Measurements from ENCODE around the gene STRIP1. TPM values are rescaled to one million over a fixed set of nuclear protein-coding genes. Genes with fewer than 3 reads are reported as not detected.

Gene STRIP1
- total and polyA plus RNA-seq, 12 donors = 22.3 to 47.9 (median 30.2) TPM

- TF ChIP-seq, protein P1, sequence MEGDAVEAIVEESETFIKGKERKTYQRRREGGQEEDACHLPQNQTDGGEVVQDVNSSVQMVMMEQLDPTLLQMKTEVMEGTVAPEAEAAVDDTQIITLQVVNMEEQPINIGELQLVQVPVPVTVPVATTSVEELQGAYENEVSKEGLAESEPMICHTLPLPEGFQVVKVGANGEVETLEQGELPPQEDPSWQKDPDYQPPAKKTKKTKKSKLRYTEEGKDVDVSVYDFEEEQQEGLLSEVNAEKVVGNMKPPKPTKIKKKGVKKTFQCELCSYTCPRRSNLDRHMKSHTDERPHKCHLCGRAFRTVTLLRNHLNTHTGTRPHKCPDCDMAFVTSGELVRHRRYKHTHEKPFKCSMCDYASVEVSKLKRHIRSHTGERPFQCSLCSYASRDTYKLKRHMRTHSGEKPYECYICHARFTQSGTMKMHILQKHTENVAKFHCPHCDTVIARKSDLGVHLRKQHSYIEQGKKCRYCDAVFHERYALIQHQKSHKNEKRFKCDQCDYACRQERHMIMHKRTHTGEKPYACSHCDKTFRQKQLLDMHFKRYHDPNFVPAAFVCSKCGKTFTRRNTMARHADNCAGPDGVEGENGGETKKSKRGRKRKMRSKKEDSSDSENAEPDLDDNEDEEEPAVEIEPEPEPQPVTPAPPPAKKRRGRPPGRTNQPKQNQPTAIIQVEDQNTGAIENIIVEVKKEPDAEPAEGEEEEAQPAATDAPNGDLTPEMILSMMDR (IDR thresholded peaks at IDR 0.05) = no peak
- TF ChIP-seq POLR2A (IDR thresholded peaks at IDR 0.05) = no peak
- H3K36me3 ChIP-seq (replicated peaks in 1 of 2) = peaks cover 0 to 80% of the 10 kb centered on the region in 2 donors
Measured at GRCh38 chr1:110040548-110040947, 6.1 kb downstream of the STRIP1 start.

DNA sequence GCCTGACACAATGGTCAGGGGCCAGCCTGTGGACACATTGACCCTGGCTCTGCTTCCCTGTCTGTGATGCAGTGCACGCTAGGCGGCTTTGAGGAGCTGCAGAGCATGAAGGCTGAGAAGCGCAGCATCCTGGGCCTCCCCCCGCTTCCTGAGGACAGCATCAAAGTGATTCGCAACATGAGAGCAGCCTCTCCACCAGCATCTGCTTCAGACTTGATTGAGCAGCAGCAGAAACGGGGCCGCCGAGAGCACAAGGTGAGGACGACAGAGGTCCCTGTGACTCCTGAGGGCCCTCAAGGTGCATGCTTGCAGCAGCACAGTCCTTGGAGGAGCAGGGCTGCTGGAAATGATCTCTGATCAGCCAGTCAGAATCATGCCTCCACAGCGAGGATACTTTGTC is 8.6 kb downstream of the STRIP1 start:
- no peak overlapping the region for H3K27ac ChIP-seq
- 91 to 100% (median 94%) methylated on average over 1 to 10 of the region's 10 CpGs for WGBS, 4 donors
- no peak overlapping the region for H3K4me3 ChIP-seq
- no peaks in the 10 kb centered on the region for H3K9me3 ChIP-seq (replicated peaks in 1 of 3)
- DNase-seq = no peak
- no peaks in the 10 kb centered on the region for H3K27me3 ChIP-seq
- intact Hi-C loops (cut with DNase I) = no loop called here
- no peaks in the 10 kb centered on the region for H3K4me1 ChIP-seq (replicated peaks in 1 of 2)
- peaks cover 0 to 100% of the 10 kb centered on the region in 2 donors for H3K36me3 ChIP-seq (replicated peaks in 1 of 2)
- TF ChIP-seq POLR2A (IDR thresholded peaks at IDR 0.05) = no peak
- TF ChIP-seq, protein P1 (IDR thresholded peaks at IDR 0.05) = no peak

More at GRCh38 chr1:110040548-110040947, 6.1 kb downstream of the STRIP1 start:
- H3K4me3 ChIP-seq = no peak overlapping the region
- H3K4me1 ChIP-seq (replicated peaks in 1 of 2) = peaks cover 0 to 14% of the 10 kb centered on the region in 2 donors
- H3K27me3 ChIP-seq = no peaks in the 10 kb centered on the region
- intact Hi-C loops (cut with DNase I) = no loop called here
- DNase-seq = no peak
- 89 to 100% (median 95%) methylated on average over 2 to 4 of the region's 4 CpGs for WGBS, 4 donors
- H3K9me3 ChIP-seq (replicated peaks in 1 of 3) = no peaks in the 10 kb centered on the region
- H3K27ac ChIP-seq = no peak overlapping the region

DNA sequence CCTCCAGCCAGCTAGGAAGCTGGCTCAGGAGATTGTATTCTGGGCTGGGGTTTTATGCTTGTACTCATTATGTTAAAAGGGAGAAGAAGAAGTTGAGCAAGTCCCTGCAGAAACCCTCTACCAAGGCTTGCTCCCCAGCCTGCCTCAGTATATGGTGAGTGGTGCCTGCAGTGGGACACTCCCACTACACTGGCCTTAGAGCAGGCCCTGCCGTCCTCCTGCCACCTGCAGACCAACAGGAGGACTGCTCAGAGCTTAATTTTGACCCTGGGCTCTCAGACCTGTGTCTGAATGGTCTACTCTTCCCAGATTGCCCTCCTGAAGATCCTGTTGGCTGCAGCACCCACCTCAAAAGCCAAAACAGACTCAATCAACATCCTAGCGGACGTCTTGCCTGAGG is 13.0 kb downstream of the STRIP1 start:
- no peak for DNase-seq
- intact Hi-C loops (cut with DNase I) = no loop called here
- H3K27me3 ChIP-seq = no peaks in the 10 kb centered on the region
- WGBS, 4 donors = 76 to 91% (median 87%) methylated on average over 3 of the region's 3 CpGs
- H3K9me3 ChIP-seq (replicated peaks in 1 of 3) = no peaks in the 10 kb centered on the region
- peaks cover 14 to 26% of the 10 kb centered on the region in 2 donors for H3K4me1 ChIP-seq (replicated peaks in 1 of 2)
- peaks cover 0 to 98% of the 10 kb centered on the region in 2 donors for H3K36me3 ChIP-seq (replicated peaks in 1 of 2)
- no peak overlapping the region for H3K4me3 ChIP-seq
- TF ChIP-seq, protein P1 (IDR thresholded peaks at IDR 0.05) = no peak
- no peak for TF ChIP-seq POLR2A (IDR thresholded peaks at IDR 0.05)
- H3K27ac ChIP-seq = no peak overlapping the region

GRCh38 chr1:110048240-110048639 is 13.8 kb downstream of the STRIP1 start:
- Histone ChIP-seq H3K4me1 (replicated peaks in 1 of 2) (peaks cover 14 to 26% of the 10 kb centered on the region in 2 donors), H3K9me3 (replicated peaks in 1 of 3) (no peaks in the 10 kb centered on the region), H3K36me3 (replicated peaks in 1 of 2) (peaks cover 0 to 98% of the 10 kb centered on the region in 2 donors), H3K4me3 (no peak overlapping the region), H3K27me3 (no peaks in the 10 kb centered on the region), H3K27ac (no peak overlapping the region)
- no peak for DNase-seq
- TF ChIP-seq, protein P1 (IDR thresholded peaks at IDR 0.05) = no peak
- TF ChIP-seq POLR2A (IDR thresholded peaks at IDR 0.05) = no peak
- 67 to 86% (median 80%) methylated on average over 5 of the region's 5 CpGs for WGBS, 4 donors
- intact Hi-C loops (cut with DNase I) = no loop called here
